ENCODE measurements around the gene OCIAD2. TPM values are rescaled to one million over a fixed set of nuclear protein-coding genes. Genes with fewer than 3 reads are reported as not detected.

OCIAD2 gene
- total RNA-seq, 1 experiment from 2014 or later = 166 TPM

GRCh38 chr4:48910511-48910910 is 3.9 kb upstream of the OCIAD2 start:
- Histone ChIP-seq H3K4me1 (ENCODE audit: insufficient read depth, low read length, poor library complexity, severe bottlenecking) (peaks cover 21% of the 10 kb centered on the region), H3K27ac (ENCODE audit: low read depth, low read length, poor library complexity, severe bottlenecking) (no peak overlapping the region), H3K36me3 (ENCODE audit: insufficient read depth, low read length, poor library complexity, severe bottlenecking) (no peaks in the 10 kb centered on the region), H3K27me3 (replicated peaks; ENCODE audit: insufficient read depth, low read depth, low read length, poor library complexity) (no peaks in the 10 kb centered on the region), H3K9me3 (ENCODE audit: low read depth, low read length, poor library complexity, severe bottlenecking) (no peaks in the 10 kb centered on the region), H3K4me3 (ENCODE audit: low read depth, low read length, poor library complexity, severe bottlenecking) (no peak overlapping the region)
- POLR2A ChIA-PET (ENCODE audit: low non-redundant PET) = no interaction called here
- TF ChIP-seq EZH2 (IDR thresholded peaks at IDR 0.05; ENCODE audit: borderline replicate concordance, low read depth, low read length, poor library complexity, severe bottlenecking) (no peak), CTCF (conservative IDR thresholded peaks at IDR 0.05; ENCODE audit: low read depth, low read length) (no peak)
- CTCF ChIA-PET = no interaction called here
- DNase-seq (ENCODE audit: low spot score) = no peak
- BruUV-seq (replicated peaks) = no TSS peak
- intact Hi-C loops (cut with micrococcal nuclease; ENCODE audit: unreplicated experiment) = no loop called here

GRCh38 chr4:48909697-48910096 is 3.1 kb upstream of the OCIAD2 start:
- intact Hi-C loops (cut with micrococcal nuclease; ENCODE audit: unreplicated experiment) = no loop called here
- Histone ChIP-seq H3K27me3 (replicated peaks; ENCODE audit: insufficient read depth, low read depth, low read length, poor library complexity) (no peaks in the 10 kb centered on the region), H3K9me3 (ENCODE audit: low read depth, low read length, poor library complexity, severe bottlenecking) (no peaks in the 10 kb centered on the region), H3K4me1 (ENCODE audit: insufficient read depth, low read length, poor library complexity, severe bottlenecking) (peaks cover 23% of the 10 kb centered on the region), H3K4me3 (ENCODE audit: low read depth, low read length, poor library complexity, severe bottlenecking) (no peak overlapping the region), H3K27ac (ENCODE audit: low read depth, low read length, poor library complexity, severe bottlenecking) (peak overlapping the region; percentile 29), H3K36me3 (ENCODE audit: insufficient read depth, low read length, poor library complexity, severe bottlenecking) (no peaks in the 10 kb centered on the region)
- ChIA-PET POLR2A (ENCODE audit: low non-redundant PET) (no interaction called here), CTCF (no interaction called here)
- BruUV-seq (replicated peaks) = no TSS peak
- peak; percentile 85 for DNase-seq (ENCODE audit: low spot score)
- TF ChIP-seq EZH2 (IDR thresholded peaks at IDR 0.05; ENCODE audit: borderline replicate concordance, low read depth, low read length, poor library complexity, severe bottlenecking) = no peak
- no peak for TF ChIP-seq CTCF (conservative IDR thresholded peaks at IDR 0.05; ENCODE audit: low read depth, low read length)

GRCh38 chr4:48908687-48909086 is 2.1 kb upstream of the OCIAD2 start:
- Histone ChIP-seq H3K9me3 (ENCODE audit: low read depth, low read length, poor library complexity, severe bottlenecking) (no peaks in the 10 kb centered on the region), H3K27me3 (replicated peaks; ENCODE audit: insufficient read depth, low read depth, low read length, poor library complexity) (no peaks in the 10 kb centered on the region), H3K36me3 (ENCODE audit: insufficient read depth, low read length, poor library complexity, severe bottlenecking) (peaks cover 8% of the 10 kb centered on the region), H3K4me3 (ENCODE audit: low read depth, low read length, poor library complexity, severe bottlenecking) (no peak overlapping the region), H3K4me1 (ENCODE audit: insufficient read depth, low read length, poor library complexity, severe bottlenecking) (peaks cover 27% of the 10 kb centered on the region), H3K27ac (ENCODE audit: low read depth, low read length, poor library complexity, severe bottlenecking) (peak overlapping the region; percentile 29)
- TF ChIP-seq EZH2 (IDR thresholded peaks at IDR 0.05; ENCODE audit: borderline replicate concordance, low read depth, low read length, poor library complexity, severe bottlenecking) (no peak), CTCF (conservative IDR thresholded peaks at IDR 0.05; ENCODE audit: low read depth, low read length) (no peak)
- POLR2A ChIA-PET (ENCODE audit: low non-redundant PET) = no interaction called here
- intact Hi-C loops (cut with micrococcal nuclease; ENCODE audit: unreplicated experiment) = no loop called here
- CTCF ChIA-PET = no interaction called here
- BruUV-seq (replicated peaks) = no TSS peak
- no peak for DNase-seq (ENCODE audit: low spot score)
